Retinal pigment epithelial cell (primary cell): ENCODE measurements around the gene XPR1.
A peak's percentile ranks its signal among the peaks of the same experiment; 100 is the strongest.

Experiments
- DNase-seq: peaks from one replicate; pipeline ENCODE4 v3.0.0-alpha.2; 2010; ENCODE audit warnings: low read depth
- H3K4me3 ChIP-seq: 2 replicates; pipeline ENCODE4 v1.5.1; 2011; ENCODE audit warnings: mild to moderate bottlenecking, low read length, control low read depth, moderate library complexity
- CTCF ChIP-seq: conservative IDR thresholded peaks from 2 replicates; pipeline ENCODE4 v1.5.1; 2011; ENCODE audit warnings: low read depth, low read length, control low read depth, inconsistent platforms

Gene XPR1

GRCh38 chr1:180923021-180923841, 291.4 kb downstream of the XPR1 start:
- DNase-seq: peak; percentile 78
- H3K4me3 ChIP-seq: peak overlapping the region; percentile 18
- no peak for TF ChIP-seq CTCF

- H3K4me3 ChIP-seq: no peak overlapping the region
- TF ChIP-seq CTCF: no peak
- DNase-seq: no peak
Measured at GRCh38 chr1:180923887-180924286, 292.1 kb downstream of the XPR1 start.

GRCh38 chr1:180924939-180925338, 293.1 kb downstream of the XPR1 start:
- no peak for TF ChIP-seq CTCF
- H3K4me3 ChIP-seq: no peak overlapping the region
- DNase-seq: no peak

- DNase-seq: peak; percentile 12
- TF ChIP-seq CTCF: no peak
Measured at GRCh38 chr1:180925471-180926051, 293.7 kb downstream of the XPR1 start.

GRCh38 chr1:180926164-180926981, 294.6 kb downstream of the XPR1 start:
- no peak for TF ChIP-seq CTCF
- peak; percentile 19 for DNase-seq
- no peak overlapping the region for H3K4me3 ChIP-seq

More at GRCh38 chr1:180925471-180926051, 293.7 kb downstream of the XPR1 start:
- no peak overlapping the region for H3K4me3 ChIP-seq

- no peak for TF ChIP-seq CTCF
- no peak for DNase-seq
- H3K4me3 ChIP-seq: no peak overlapping the region
Measured at GRCh38 chr1:180927348-180927747, 295.5 kb downstream of the XPR1 start.
